IMR-90 (cell line): ENCODE measurements around the gene MSI1. TPM values are rescaled to one million over a fixed set of nuclear protein-coding genes. Genes with fewer than 3 reads are reported as not detected.

Experiments used
- ATAC-seq: fragments of 200-7000 bp; cut with Tn5 transposase; 2 replicates; pipeline ENCODE4 v1.9.1; 2020; ENCODE audit warnings: low read depth, mild to moderate bottlenecking, moderate library complexity
- BruUV-seq: library from RNA; stranded (reverse); fragments of 400-500 nt; replicated peaks from 2 replicates; lab custom pipeline; 2021; lab: Mats Ljungman, UMichigan
- CTCF ChIA-PET: fragments of 300-600 bp; formaldehyde crosslinking; extraction: SDS; loops from one replicate; lab custom pipeline; 2021; ENCODE audit warnings: antibody characterized with exemption; lab: Yijun Ruan, JAX
- POLR2A ChIA-PET: fragments of 300-600 bp; sonication (Branson Sonifier 250); formaldehyde crosslinking; loops from one replicate; lab custom pipeline; 2022; ENCODE audit warnings: antibody characterized with exemption; ENCODE audit not compliant: unreplicated experiment; lab: Charles Lee
- DNase-seq: peaks from one replicate; pipeline ENCODE4 v3.0.0; 2013
- H2AFZ ChIP-seq: replicated peaks from 2 replicates; pipeline ENCODE3; 2013; ENCODE audit warnings: low read length, mild to moderate bottlenecking; ENCODE audit not compliant: poor library complexity
- H2AK5ac ChIP-seq: 2 replicates; pipeline ENCODE4 v1.6.1; 2013; ENCODE audit warnings: low read depth, low read length, inconsistent platforms
- H2AK9ac ChIP-seq: replicated peaks from 2 replicates; pipeline ENCODE3; 2013; ENCODE audit warnings: mild to moderate bottlenecking, low read depth, low read length, moderate library complexity; ENCODE audit not compliant: poor library complexity
- H2BK120ac ChIP-seq: 2 replicates; pipeline ENCODE4 v1.6.1; 2013; ENCODE audit warnings: low read depth, low read length, inconsistent platforms
- H2BK15ac ChIP-seq: 3 replicates; pipeline ENCODE4 v1.6.1; 2013; ENCODE audit warnings: low read depth, low read length, inconsistent platforms
- H2BK20ac ChIP-seq: 2 replicates; pipeline ENCODE4 v1.6.1; 2013; ENCODE audit warnings: low read depth, mild to moderate bottlenecking, inconsistent platforms, low read length, moderate library complexity
- H2BK5ac ChIP-seq: 2 replicates; pipeline ENCODE4 v1.6.1; 2013; ENCODE audit warnings: mild to moderate bottlenecking, low read depth, low read length, inconsistent platforms; ENCODE audit not compliant: poor library complexity, severe bottlenecking
- H3K14ac ChIP-seq: replicated peaks from 2 replicates; pipeline ENCODE4 v1.6.1; 2013; ENCODE audit warnings: low read depth, low read length, inconsistent platforms
- H3K18ac ChIP-seq: 2 replicates; pipeline ENCODE4 v1.6.1; 2013; ENCODE audit warnings: low read depth, low read length, control low read depth
- H3K23ac ChIP-seq: 2 replicates; pipeline ENCODE4 v1.6.1; 2013; ENCODE audit warnings: low read depth, low read length, inconsistent platforms
- H3K27ac ChIP-seq: 2 replicates; pipeline ENCODE4 v1.5.1; 2013; ENCODE audit warnings: mild to moderate bottlenecking, control low read depth, low read length; ENCODE audit not compliant: insufficient read depth
- H3K27me3 ChIP-seq: 2 replicates; pipeline ENCODE4 v1.6.1; 2013; ENCODE audit warnings: low read length; ENCODE audit not compliant: control insufficient read depth, insufficient read depth
- H3K36me3 ChIP-seq: 2 replicates; pipeline ENCODE4 v1.6.1; 2013; ENCODE audit warnings: low read length, mixed read lengths; ENCODE audit not compliant: control insufficient read depth, insufficient read depth
- H3K4ac ChIP-seq: 2 replicates; pipeline ENCODE4 v1.6.1; 2013; ENCODE audit warnings: low read depth, low read length, inconsistent platforms
- H3K4me1 ChIP-seq: 2 replicates; pipeline ENCODE4 v1.6.1; 2013; ENCODE audit warnings: low read length, mixed read lengths; ENCODE audit not compliant: control insufficient read depth, insufficient read depth
- H3K4me2 ChIP-seq: 2 replicates; pipeline ENCODE4 v1.6.1; 2013; ENCODE audit warnings: low read depth, mild to moderate bottlenecking, control low read depth, low read length, moderate library complexity
- H3K4me3 ChIP-seq: 2 replicates; pipeline ENCODE4 v1.5.1; 2013; ENCODE audit warnings: low read depth, mild to moderate bottlenecking, control low read depth, low read length, moderate library complexity; ENCODE audit not compliant: insufficient read depth
- H3K56ac ChIP-seq: 2 replicates; pipeline ENCODE4 v1.6.1; 2013; ENCODE audit warnings: low read length, inconsistent platforms; ENCODE audit not compliant: insufficient read depth; ENCODE audit errors: extremely low read depth
- H3K79me1 ChIP-seq, 2 experiments: 2 replicates each; pipeline ENCODE4 v1.6.1; 2013; ENCODE audit warnings: low read length in 2 of 2, inconsistent platforms in 1 of 2, low read depth in 1 of 2
- H3K9ac ChIP-seq: 2 replicates; pipeline ENCODE4 v1.6.1; 2013; ENCODE audit warnings: low read depth, low read length, control low read depth
- H3K9me1 ChIP-seq: 2 replicates; pipeline ENCODE4 v1.6.1; 2013; ENCODE audit warnings: low read length, inconsistent platforms; ENCODE audit not compliant: insufficient read depth
- H3K9me3 ChIP-seq: 2 replicates; pipeline ENCODE4 v1.6.1; 2013; ENCODE audit warnings: low read length; ENCODE audit not compliant: control insufficient read depth, insufficient read depth
- H4K20me1 ChIP-seq: 2 replicates; pipeline ENCODE4 v1.6.1; 2013; ENCODE audit warnings: low read length, inconsistent platforms; ENCODE audit not compliant: insufficient read depth
- H4K5ac ChIP-seq: 2 replicates; pipeline ENCODE4 v1.6.1; 2013; ENCODE audit warnings: mild to moderate bottlenecking, low read depth, low read length, control low read depth
- H4K8ac ChIP-seq, 2 experiments: 2 replicates each; pipeline ENCODE4 v1.6.1; 2013; ENCODE audit warnings: low read depth in 2 of 2, low read length in 2 of 2, control low read depth in 1 of 2, inconsistent platforms in 1 of 2
- H4K91ac ChIP-seq: 2 replicates; pipeline ENCODE4 v1.6.1; 2013; ENCODE audit warnings: low read depth, low read length, inconsistent platforms; ENCODE audit not compliant: insufficient read depth
- BHLHE40 ChIP-seq: fragments of 150-350 bp; IDR thresholded peaks from 2 replicates; pipeline ENCODE4 v1.6.1; 2016; ENCODE audit warnings: mild to moderate bottlenecking, low read depth, low read length
- CEBPB ChIP-seq: IDR thresholded peaks from 2 replicates; pipeline ENCODE4 v1.6.1; 2012; ENCODE audit warnings: low read depth, low read length, improper control_type of control experiment
- ELK1 ChIP-seq: fragments of 150-350 bp; IDR thresholded peaks from 2 replicates; pipeline ENCODE4 v1.6.1; 2016; ENCODE audit warnings: low read depth, mild to moderate bottlenecking, low read length, moderate library complexity, borderline replicate concordance
- FOS ChIP-seq: fragments of 150-350 bp; IDR thresholded peaks from 2 replicates; pipeline ENCODE4 v1.6.1; 2016; ENCODE audit warnings: low read depth, low read length
- MAFK ChIP-seq: IDR thresholded peaks from 2 replicates; pipeline ENCODE4 v1.6.1; 2012; ENCODE audit warnings: low read depth, low read length, improper control_type of control experiment
- MAZ ChIP-seq: IDR thresholded peaks from 2 replicates; pipeline ENCODE4 v1.6.1; 2012; ENCODE audit warnings: low read depth, mild to moderate bottlenecking, low read length, improper control_type of control experiment, moderate library complexity, borderline replicate concordance
- MXI1 ChIP-seq: IDR thresholded peaks from 2 replicates; pipeline ENCODE4 v1.6.1; 2012; ENCODE audit warnings: low read depth, mild to moderate bottlenecking, low read length, moderate library complexity, borderline replicate concordance
- NFE2L2 ChIP-seq: fragments of 150-350 bp; IDR thresholded peaks from 2 replicates; pipeline ENCODE4 v1.6.1; 2016; ENCODE audit warnings: low read depth, mild to moderate bottlenecking, low read length
- POLR2A ChIP-seq: IDR thresholded peaks from 2 replicates; pipeline ENCODE4 v1.6.1; 2012; ENCODE audit warnings: mild to moderate bottlenecking, low read depth, low read length
- RAD21 ChIP-seq: IDR thresholded peaks from 2 replicates; pipeline ENCODE4 v1.6.1; 2012; ENCODE audit warnings: low read length, improper control_type of control experiment
- RFX5 ChIP-seq: IDR thresholded peaks from 2 replicates; pipeline ENCODE4 v1.8.0; 2012; ENCODE audit warnings: low read depth, mild to moderate bottlenecking, low read length, moderate library complexity
- SMC3 ChIP-seq: fragments of 150-350 bp; IDR thresholded peaks from 2 replicates; pipeline ENCODE4 v1.6.1; 2016; ENCODE audit warnings: low read depth, mild to moderate bottlenecking, antibody characterized with exemption, low read length, moderate library complexity
- USF2 ChIP-seq: fragments of 150-350 bp; IDR thresholded peaks from 2 replicates; pipeline ENCODE4 v1.6.1; 2017; ENCODE audit warnings: mild to moderate bottlenecking, antibody characterized with exemption, low read length, low read depth
- WGBS, 2 experiments: methylation state at CpG; one replicate each; pipeline versions ENCODE4 v1.1.5 to v1.1.7; 2013; ENCODE audit warnings: missing lambda C conversion rate in 2 of 2; ENCODE audit not compliant: insufficient read length in 1 of 2; ENCODE audit errors: extremely low coverage in 2 of 2; 5-methylcytosine and 5-hydroxymethylcytosine counted together
- dilution Hi-C: fragments of 300-500 bp; cut with HindIII; formaldehyde crosslinking; loops from one replicate; pipeline ENCODE4 v1.14.3; 2018; ENCODE audit warnings: low sequenced_read_pairs; ENCODE audit not compliant: unreplicated experiment
- in situ Hi-C: fragments of 300-500 bp; cut with MboI; formaldehyde crosslinking; loops from 3 replicates; pipeline ENCODE4 v1.14.3; 2019; ENCODE audit warnings: low sequenced_read_pairs, inconsistent platforms, mixed read lengths
- intact Hi-C: fragments of 100-400 bp; cut with micrococcal nuclease; formaldehyde crosslinking; loops from 2 replicates; pipeline ENCODE4 v1.10.0; 2022
- polyA plus RNA-seq, 3 experiments: library from polyadenylated mRNA; depleted of rRNA; stranded (reverse); fragments of >200 nt; gene quantifications; 2 replicates each; pipeline ENCODE4 v1.2.3, GENCODE V29; 2012; ENCODE audit warnings: low replicate concordance in 1 of 3
- total RNA-seq: library from RNA; depleted of rRNA; stranded (reverse); fragments of >200 nt; gene quantifications from 2 replicates; pipeline ENCODE4 v1.2.3, GENCODE V29; 2012

Gene MSI1
- total and polyA plus RNA-seq, 2 of the 4 experiments (the other 2 are of a cell fraction) = not detected

DNA sequence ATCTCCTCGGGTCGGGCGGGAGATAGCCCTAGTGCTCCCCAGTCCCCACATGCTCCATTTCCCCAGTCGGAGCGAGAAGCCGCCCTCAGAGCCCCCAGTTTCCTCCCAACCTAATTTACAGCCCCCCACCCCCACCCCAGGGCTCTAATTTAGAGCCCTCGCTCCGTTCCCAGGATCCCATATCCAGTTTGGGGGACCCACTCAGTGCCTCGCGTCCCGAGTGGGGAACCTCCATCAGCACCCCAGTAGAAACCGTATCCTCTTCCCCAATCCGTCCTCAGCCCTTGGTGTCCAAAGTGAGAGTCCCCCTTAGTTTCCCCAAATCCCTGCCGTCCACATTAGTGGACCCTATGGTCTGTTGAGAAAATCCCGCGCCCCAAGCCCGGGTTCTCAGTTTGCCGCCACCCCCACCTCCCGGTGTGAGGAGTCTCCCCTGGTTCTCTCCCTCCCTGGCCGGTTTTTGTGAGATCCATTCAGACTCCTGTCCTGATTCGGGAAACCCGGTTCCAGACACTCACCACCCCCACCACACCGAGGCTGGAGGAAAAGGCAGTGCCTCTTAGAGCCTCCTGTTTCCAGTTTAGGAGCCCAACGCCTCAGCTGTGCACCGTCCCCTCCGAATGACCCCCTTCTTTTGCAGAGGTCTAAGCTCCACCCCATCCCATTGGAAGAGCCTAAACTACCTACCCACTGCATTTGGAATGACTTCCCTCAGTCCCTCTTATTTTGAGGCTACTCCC is 809 bp upstream of the MSI1 start:
- dilution Hi-C loops = no loop called here

More for the DNA sequence above, 809 bp upstream of the MSI1 start:
- Histone ChIP-seq H2BK120ac (no peak overlapping the region), H3K9ac (no peak overlapping the region), H2BK15ac (no peak overlapping the region), H2BK20ac (no peak overlapping the region), H3K27ac (no peak overlapping the region), H4K8ac (no peak overlapping the region), H3K56ac (no peak overlapping the region), H3K4me2 (no peak overlapping the region; the same call in 1 of the 2 replicates), H3K27me3 (peaks cover 82% of the 10 kb centered on the region), H2AK9ac (no peak overlapping the region), H4K91ac (no peak overlapping the region), H3K14ac (no peak overlapping the region), H3K4me3 (no peak overlapping the region), H4K5ac (no peak overlapping the region), H4K20me1 (no peaks in the 10 kb centered on the region), H3K9me3 (no peaks in the 10 kb centered on the region), H3K23ac (no peak overlapping the region), H3K18ac (no peak overlapping the region), H2BK5ac (no peak overlapping the region), H3K79me1 (no peaks in the 10 kb centered on the region), H2AFZ (no peak overlapping the region), H3K36me3 (no peaks in the 10 kb centered on the region), H2AK5ac (no peak overlapping the region), H3K4me1 (no peaks in the 10 kb centered on the region), H3K9me1 (no peaks in the 10 kb centered on the region), H3K4ac (no peak overlapping the region)
- ChIA-PET POLR2A (no interaction called here), CTCF (no interaction called here)
- intact Hi-C loops (loop anchor here (5.0 kb wide), 1 partner anchor 43 kb away; no protein-coding TSS in a partner anchor), in situ Hi-C loops (no loop called here)
- no peak for ATAC-seq
- 4% methylated on average over 9 of the region's 26 CpGs; no CpG with 5 or more reads in 1 of the 2 experiments for WGBS, 2 experiments
- BruUV-seq = no TSS peak
- no peak for DNase-seq
- no peak for TF ChIP-seq CEBPB
- TF ChIP-seq RAD21 = no peak
- TF ChIP-seq MXI1 = no peak
- TF ChIP-seq POLR2A = no peak
- no peak for TF ChIP-seq ELK1
- TF ChIP-seq MAFK = no peak
- no peak for TF ChIP-seq USF2
- TF ChIP-seq FOS = no peak
- TF ChIP-seq SMC3 = no peak
- TF ChIP-seq BHLHE40 = no peak
- no peak for TF ChIP-seq MAZ
- no peak for TF ChIP-seq RFX5
- no peak for TF ChIP-seq NFE2L2
